Breast epithelium (tissue), 4 donors: ENCODE data around the gene SDC1. TPM values are rescaled to one million over a fixed set of nuclear protein-coding genes. Genes with fewer than 3 reads are reported as not detected.

ENCODE experiments used
- DNase-seq, 2 donors: peaks; one replicate each; pipeline ENCODE4 v3.0.0-alpha.2; 2019; ENCODE audit warnings: low spot score in 2 of 2
- H3K27ac ChIP-seq, 2 donors: fragments of 200-600 bp; sonication (generic) in 1 of 2; one replicate each; pipeline ENCODE4 v1.5.1; 2016 to 2019; ENCODE audit warnings: mild to moderate bottlenecking in 1 of 2
- H3K27me3 ChIP-seq, 2 donors: fragments of 200-600 bp; sonication (generic) in 1 of 2; one replicate each; pipeline versions ENCODE4 v1.5.1 to v1.6.0; 2017 to 2019; ENCODE audit warnings: control low read depth in 1 of 2, mild to moderate bottlenecking in 1 of 2
- H3K36me3 ChIP-seq: fragments of 200-600 bp; one replicate; pipeline ENCODE4 v1.5.1; 2019
- H3K4me1 ChIP-seq, 2 donors: fragments of 200-600 bp; sonication (generic); one replicate each; pipeline ENCODE4 v1.5.1; 2016 to 2019; ENCODE audit warnings: control low read depth in 1 of 2
- H3K4me3 ChIP-seq, 3 donors: fragments of 200-600 bp; sonication (generic); 1 replicate in 2 of 3; 2 replicates in 1 of 3; pipeline ENCODE4 v1.5.1; 2016 to 2019; ENCODE audit warnings: mild to moderate bottlenecking in 3 of 3, moderate library complexity in 2 of 3
- H3K9me3 ChIP-seq, 2 donors: fragments of 200-600 bp; sonication (generic) in 1 of 2; one replicate each; pipeline ENCODE4 v1.5.1; 2016 to 2019; ENCODE audit warnings: control low read depth in 1 of 2
- CTCF ChIP-seq, 3 donors: fragments of 450-650 bp; IDR thresholded peaks; one replicate each; pipeline ENCODE4 v1.5.1; 2016 to 2017; ENCODE audit warnings: antibody characterized with exemption in 3 of 3, mild to moderate bottlenecking in 3 of 3, moderate library complexity in 3 of 3
- POLR2A ChIP-seq: fragments of 450-650 bp; IDR thresholded peaks from one replicate; pipeline ENCODE4 v1.6.1; 2016; ENCODE audit warnings: antibody characterized with exemption, mild to moderate bottlenecking, moderate library complexity
- POLR2AphosphoS5 ChIP-seq, 3 donors: sonication (generic); formaldehyde crosslinking; IDR thresholded peaks; one replicate each; pipeline ENCODE4 v1.6.1; 2017; ENCODE audit warnings: antibody characterized with exemption in 3 of 3
- intact Hi-C: fragments of 100-400 bp; cut with DNase I; formaldehyde crosslinking; loops from one replicate; pipeline ENCODE4 v1.15.1; 2023; ENCODE audit warnings: low total_unique reads
- total RNA-seq, 3 donors: library from RNA; depleted of rRNA; stranded (reverse); fragments of >200 nt; gene quantifications; one replicate each; pipeline ENCODE4 v1.1.0, GENCODE V29; 2016

The SDC1 gene
- total RNA-seq, 3 donors from 2014 or later: 2.6 to 51.8 (median 38.7) TPM

- no peak overlapping the region for H3K4me3 ChIP-seq
- no peaks in the 10 kb centered on the region for H3K36me3 ChIP-seq
- H3K27ac ChIP-seq: no peak overlapping the region
- peak; percentile 13 to 27 for DNase-seq
- TF ChIP-seq CTCF (IDR thresholded peaks at IDR 0.05): no peak
- no peak for TF ChIP-seq POLR2A
- TF ChIP-seq POLR2AphosphoS5 (IDR thresholded peaks at IDR 0.05): no peak
- peaks cover 0 to 7% of the 10 kb centered on the region in 2 donors for H3K4me1 ChIP-seq
- H3K9me3 ChIP-seq: peaks cover 0 to 3% of the 10 kb centered on the region in 2 donors
- no peaks in the 10 kb centered on the region for H3K27me3 ChIP-seq
- intact Hi-C loops: no loop called here
These were observed 3.1 kb upstream of the SDC1 start for GRCh38 chr2:20227894-20228505.

GRCh38 chr2:20226152-20226545 is 1.2 kb upstream of the SDC1 start:
- peak in 1 of 2 donors; percentile 15 for DNase-seq
- H3K9me3 ChIP-seq: peaks cover 0 to 3% of the 10 kb centered on the region in 2 donors
- TF ChIP-seq POLR2AphosphoS5 (IDR thresholded peaks at IDR 0.05) (no peak), CTCF (IDR thresholded peaks at IDR 0.05) (no peak), POLR2A (no peak)
- peak overlapping the region; percentile 94 to 95 for H3K27ac ChIP-seq
- no peaks in the 10 kb centered on the region for H3K36me3 ChIP-seq
- intact Hi-C loops: no loop called here
- no peaks in the 10 kb centered on the region for H3K27me3 ChIP-seq
- H3K4me3 ChIP-seq: no peak overlapping the region
- H3K4me1 ChIP-seq: peaks cover 7 to 14% of the 10 kb centered on the region in 2 donors

DNA sequence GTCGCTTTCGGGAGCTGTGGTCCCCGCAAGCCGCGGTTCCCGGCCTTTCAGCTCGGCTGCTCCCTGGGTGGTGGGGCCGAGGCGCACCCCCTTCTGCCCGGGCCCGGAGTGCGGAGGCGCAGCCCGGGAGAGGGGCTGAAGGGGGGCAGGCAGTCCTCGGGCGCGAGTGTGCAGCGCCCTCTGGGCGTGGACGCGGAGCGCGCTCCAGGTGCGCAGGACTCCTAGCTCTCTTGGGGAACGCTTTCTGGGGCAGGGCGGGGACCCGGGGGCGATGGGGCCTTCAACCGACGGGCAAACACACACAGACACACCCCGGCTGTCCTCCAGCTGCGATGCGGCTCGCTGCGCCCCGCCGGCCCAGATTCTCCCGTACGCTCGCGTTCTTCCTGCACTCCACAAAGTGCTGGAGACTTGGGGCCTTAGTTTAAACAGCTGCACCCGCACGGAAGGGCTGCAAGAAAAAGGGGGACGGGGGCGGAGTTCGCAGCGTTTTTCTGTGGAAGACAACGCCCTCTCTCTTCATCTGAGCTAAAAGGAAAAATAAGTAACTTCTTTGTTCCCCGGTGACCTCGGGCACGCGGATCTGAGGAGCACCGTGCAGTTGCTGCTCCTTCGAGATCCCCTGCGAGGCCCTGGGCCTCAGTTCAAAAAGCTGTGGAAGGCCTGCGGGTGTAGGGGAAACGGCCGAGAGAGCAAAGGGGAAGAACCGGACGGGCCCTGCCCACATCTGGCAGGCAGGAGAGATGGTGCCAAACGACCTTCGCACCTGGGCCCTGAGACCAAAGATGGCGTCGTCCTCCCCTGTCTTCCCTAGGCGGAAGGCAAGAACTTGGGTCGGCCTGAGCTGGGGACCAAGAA is 593 bp upstream of the SDC1 start:
- TF ChIP-seq POLR2A: no peak
- TF ChIP-seq CTCF (IDR thresholded peaks at IDR 0.05): peak in 2 of 3 donors; percentile 25 to 70
- peak in 2 of 3 donors; percentile 25 to 54 for TF ChIP-seq POLR2AphosphoS5 (IDR thresholded peaks at IDR 0.05)
- H3K27me3 ChIP-seq: no peaks in the 10 kb centered on the region
- intact Hi-C loops: no loop called here
- peaks cover 0 to 3% of the 10 kb centered on the region in 2 donors for H3K9me3 ChIP-seq
- H3K4me3 ChIP-seq: peak overlapping the region; percentile 50 to 96 (median 77)
- peak overlapping the region; percentile 94 to 95 for H3K27ac ChIP-seq
- no peaks in the 10 kb centered on the region for H3K36me3 ChIP-seq
- peak; percentile 62 to 78 for DNase-seq
- H3K4me1 ChIP-seq: peaks cover 6 to 18% of the 10 kb centered on the region in 2 donors

GRCh38 chr2:20224164-20224715 is 690 bp downstream of the SDC1 start:
- Histone ChIP-seq H3K9me3 (peaks cover 0 to under 1% of the 10 kb centered on the region in 2 donors), H3K36me3 (no peaks in the 10 kb centered on the region), H3K4me3 (peak overlapping the region; percentile 50 to 96 (median 77)), H3K4me1 (peaks cover 6 to 18% of the 10 kb centered on the region in 2 donors), H3K27me3 (no peaks in the 10 kb centered on the region), H3K27ac (peak overlapping the region; percentile 94 to 95)
- TF ChIP-seq POLR2AphosphoS5 (IDR thresholded peaks at IDR 0.05) (no peak), CTCF (IDR thresholded peaks at IDR 0.05) (no peak), POLR2A (no peak)
- DNase-seq: no peak
- intact Hi-C loops: loop anchor here (5.0 kb wide), 1 partner anchor 992 kb away; no protein-coding TSS in a partner anchor
